T-cell (primary cell): Measurements from ENCODE around the gene ZC3HAV1. TPM values are rescaled to one million over a fixed set of nuclear protein-coding genes. Genes with fewer than 3 reads are reported as not detected.

ENCODE experiments used
- ATAC-seq, 4 experiments: fragments of 200-7000 bp in 3 of 4; fragments of 150-1000 bp in 1 of 4; cut with Tn5 transposase; replicated peaks in 1 of 4; 1 replicate in 3 of 4; 2 replicates in 1 of 4; pipeline ENCODE4 v1.10.0; 2021; ENCODE audit warnings: moderate library complexity in 3 of 4, mild to moderate bottlenecking in 2 of 4, moderate number of reproducible peaks in 1 of 4
- CTCF ChIA-PET, 2 donors: fragments of 300-600 bp; sonication (Branson Sonifier 250); formaldehyde crosslinking; loops; one replicate each; lab custom pipeline; 2022; ENCODE audit warnings: antibody characterized with exemption in 2 of 2; lab: Charles Lee
- POLR2A ChIA-PET, 2 donors: fragments of 300-600 bp; sonication (Branson Sonifier 250); formaldehyde crosslinking; loops; one replicate each; lab custom pipeline; 2022; ENCODE audit warnings: antibody characterized with exemption in 2 of 2; lab: Charles Lee
- DNase-seq, 35 experiments: peaks; one replicate each; pipeline versions ENCODE4 v3.0.0 to v3.0.0-alpha.2; 2013 to 2023
- H3K27ac ChIP-seq: one replicate; pipeline ENCODE4 v1.5.1; 2013; ENCODE audit warnings: low read length
- H3K27me3 ChIP-seq, 2 experiments: replicated peaks in 1 of 2; 1 replicate in 1 of 2; 2 replicates in 1 of 2; pipeline versions ENCODE4 v1.6.1 to v1.7.0; 2013; ENCODE audit warnings: low read length in 1 of 2, mixed read lengths in 1 of 2; ENCODE audit not compliant: control insufficient read depth in 2 of 2, insufficient read depth in 2 of 2; ENCODE audit errors: extremely low read depth in 1 of 2
- H3K36me3 ChIP-seq, 2 donors: 1 replicate in 1 of 2; 2 replicates in 1 of 2; pipeline versions ENCODE4 v1.6.1 to v1.7.0; 2013; ENCODE audit warnings: low read length in 1 of 2; ENCODE audit not compliant: control insufficient read depth in 2 of 2, insufficient read depth in 1 of 2; ENCODE audit errors: extremely low read depth in 1 of 2
- H3K4me1 ChIP-seq, 2 experiments: 1 replicate in 1 of 2; 2 replicates in 1 of 2; pipeline versions ENCODE4 v1.6.1 to v1.7.0; 2013; ENCODE audit warnings: low read length in 2 of 2, mixed read lengths in 1 of 2; ENCODE audit not compliant: insufficient read depth in 2 of 2, control insufficient read depth in 1 of 2; ENCODE audit errors: extremely low read depth in 1 of 2
- H3K4me3 ChIP-seq, 2 donors: 1 replicate in 1 of 2; 2 replicates in 1 of 2; pipeline versions ENCODE4 v1.5.1 to v1.7.0; 2013; ENCODE audit warnings: mild to moderate bottlenecking in 2 of 2, low read length in 1 of 2, moderate library complexity in 1 of 2; ENCODE audit not compliant: control insufficient read depth in 1 of 2; ENCODE audit errors: extremely low read depth in 1 of 2
- H3K9me3 ChIP-seq: 2 replicates; pipeline ENCODE4 v1.7.0; 2013
- H3K27ac Mint-ChIP-seq, 2 donors: one replicate each; pipeline ENCODE4 v1.8.0; 2020 to 2021; ENCODE audit warnings: mild to moderate bottlenecking in 2 of 2, mixed read lengths in 2 of 2
- H3K27me3 Mint-ChIP-seq, 2 donors: one replicate each; pipeline ENCODE4 v1.8.0; 2021 to 2022; ENCODE audit warnings: mixed read lengths in 2 of 2
- H3K36me3 Mint-ChIP-seq: one replicate; pipeline ENCODE4 v1.8.0; 2021; ENCODE audit warnings: mixed read lengths
- H3K4me1 Mint-ChIP-seq, 3 donors: one replicate each; pipeline ENCODE4 v1.8.0; 2020 to 2022; ENCODE audit warnings: mixed read lengths in 3 of 3, mild to moderate bottlenecking in 1 of 3
- H3K4me3 Mint-ChIP-seq, 3 donors: one replicate each; pipeline ENCODE4 v1.8.0; 2020 to 2022; ENCODE audit warnings: mild to moderate bottlenecking in 3 of 3, mixed read lengths in 3 of 3, moderate library complexity in 3 of 3
- H3K9me3 Mint-ChIP-seq, 3 donors: one replicate each; pipeline ENCODE4 v1.8.0; 2020 to 2022; ENCODE audit warnings: mixed read lengths in 3 of 3
- WGBS: methylation state at CpG from one replicate; pipeline ENCODE4 v1.1.5; 2013; ENCODE audit warnings: missing lambda C conversion rate; ENCODE audit not compliant: insufficient coverage; 5-methylcytosine and 5-hydroxymethylcytosine counted together
- total RNA-seq, 35 experiments: library from RNA in 6 of 35; stranded (reverse) in 6 of 35; fragments of 120-200 nt in 1 of 35; gene quantifications; one replicate each; pipeline versions ENCODE4 v1.2.1 to v1.2.4 and lab custom pipeline; 2013 to 2026

ZC3HAV1 gene
- total RNA-seq, 5 donors from 2014 or later (not counting 1 experiment from before 2014, with no cell fraction given): 148 to 201 (median 155) TPM

GRCh38 chr7:139084709-139085108, 24.8 kb downstream of the ZC3HAV1 start:
- Histone ChIP-seq H3K36me3 (peaks cover 4 to 95% of the 10 kb centered on the region in 2 donors), H3K4me3 (no peak overlapping the region), H3K4me1 (peaks cover 60 to 74% of the 10 kb centered on the region in 2 experiments), H3K27ac (peak overlapping the region; percentile 50), H3K9me3 (no peaks in the 10 kb centered on the region), H3K27me3 (no peaks in the 10 kb centered on the region)
- peak overlapping the region; percentile 89 to 90 for H3K27ac Mint-ChIP-seq
- POLR2A ChIA-PET: interaction anchor here in 1 of 2 donors (3.3 kb wide), 1 partner anchor 10 kb away, joined by 14 read pairs; no protein-coding TSS in a partner anchor
- no peaks in the 10 kb centered on the region for H3K27me3 Mint-ChIP-seq
- no peak for DNase-seq
- H3K4me1 Mint-ChIP-seq: peaks cover 91 to 96% (median 95%) of the 10 kb centered on the region in 3 donors
- 65% methylated on average over 2 of the region's 5 CpGs for WGBS
- peaks cover 0 to 9% (median 8%) of the 10 kb centered on the region in 3 donors for H3K9me3 Mint-ChIP-seq
- no peak for ATAC-seq
- CTCF ChIA-PET: interaction anchor here (1.9 to 3.7 kb wide), 2 partner anchors 10 kb away, joined by 5 to 21 read pairs; no protein-coding TSS in a partner anchor
- H3K4me3 Mint-ChIP-seq: peak overlapping the region in 2 of 3 donors; percentile 39 to 64
- peaks cover 84% of the 10 kb centered on the region for H3K36me3 Mint-ChIP-seq

- DNase-seq (no peak), ATAC-seq (no peak)
- Histone ChIP-seq H3K36me3 (peaks cover 15 to 94% of the 10 kb centered on the region in 2 donors), H3K27me3 (no peaks in the 10 kb centered on the region), H3K4me1 (peaks cover 67 to 71% of the 10 kb centered on the region in 2 experiments), H3K27ac (peak overlapping the region; percentile 43), H3K4me3 (no peak overlapping the region), H3K9me3 (no peaks in the 10 kb centered on the region)
- H3K27ac Mint-ChIP-seq: peak overlapping the region; percentile 91 to 92
- H3K4me3 Mint-ChIP-seq: peak overlapping the region; percentile 53 to 64 (median 55)
- ChIA-PET CTCF (interaction anchor here (0.6 to 2.9 kb wide), 5 partner anchors 11 to 55 kb away, joined by 3 to 17 read pairs (median 4); no protein-coding TSS in a partner anchor), POLR2A (interaction anchor here (0.7 to 3.3 kb wide), 3 partner anchors 13 to 22 kb away, joined by 3 to 14 read pairs (median 5); no protein-coding TSS in a partner anchor)
- H3K36me3 Mint-ChIP-seq: peaks cover 81% of the 10 kb centered on the region
- peaks cover 92 to 95% (median 94%) of the 10 kb centered on the region in 3 donors for H3K4me1 Mint-ChIP-seq
- peaks cover 0 to 1% (median under 1%) of the 10 kb centered on the region in 3 donors for H3K9me3 Mint-ChIP-seq
- no peaks in the 10 kb centered on the region for H3K27me3 Mint-ChIP-seq
Measured at GRCh38 chr7:139081584-139081983, 27.9 kb downstream of the ZC3HAV1 start.

- WGBS: 14% methylated on average over 5 of the region's 8 CpGs
- CTCF ChIA-PET: interaction anchor here (0.5 to 2.9 kb wide), 6 partner anchors 10 to 53 kb away, joined by 3 to 17 read pairs (median 4); no protein-coding TSS in a partner anchor
Measured at GRCh38 chr7:139080905-139081304, 28.6 kb downstream of the ZC3HAV1 start.

GRCh38 chr7:139079861-139080260, 29.7 kb downstream of the ZC3HAV1 start:
- H3K27me3 Mint-ChIP-seq: no peaks in the 10 kb centered on the region
- H3K4me1 ChIP-seq: peaks cover 56% of the 10 kb centered on the region in 2 experiments
- H3K36me3 Mint-ChIP-seq: peaks cover 76% of the 10 kb centered on the region

More at GRCh38 chr7:139080905-139081304, 28.6 kb downstream of the ZC3HAV1 start:
- peaks cover 64 to 65% of the 10 kb centered on the region in 2 experiments for H3K4me1 ChIP-seq
- H3K4me3 Mint-ChIP-seq: peak overlapping the region; percentile 53 to 64 (median 55)
- peak overlapping the region; percentile 91 to 92 for H3K27ac Mint-ChIP-seq
- ATAC-seq (peak in 2 of 4 experiments; percentile 13 to 31), DNase-seq (no peak)
- H3K27me3 ChIP-seq: no peaks in the 10 kb centered on the region
- no peaks in the 10 kb centered on the region for H3K27me3 Mint-ChIP-seq
- no peaks in the 10 kb centered on the region for H3K9me3 ChIP-seq
- H3K4me1 Mint-ChIP-seq: peaks cover 90 to 96% (median 93%) of the 10 kb centered on the region in 3 donors
- H3K4me3 ChIP-seq: no peak overlapping the region
- peak overlapping the region; percentile 43 for H3K27ac ChIP-seq
- POLR2A ChIA-PET: interaction anchor here in 1 of 2 donors (0.8 to 1.0 kb wide), 2 partner anchors 14 to 32 kb away, joined by 3 read pairs; no protein-coding TSS in a partner anchor
- H3K36me3 ChIP-seq: peaks cover 15 to 95% of the 10 kb centered on the region in 2 donors
- H3K36me3 Mint-ChIP-seq: peaks cover 79% of the 10 kb centered on the region
- no peaks in the 10 kb centered on the region for H3K9me3 Mint-ChIP-seq

GRCh38 chr7:139078911-139079310, 30.6 kb downstream of the ZC3HAV1 start:
- POLR2A ChIA-PET: interaction anchor here (0.7 to 1.0 kb wide), 2 partner anchors 16 to 281 kb away, joined by 3 to 6 read pairs; partner anchors contain the start of gene LUC7L2 (in 1 of the 2)

More at GRCh38 chr7:139079861-139080260, 29.7 kb downstream of the ZC3HAV1 start:
- Mint-ChIP-seq H3K4me3 (peak overlapping the region in 1 of 3 donors; percentile 64), H3K9me3 (no peaks in the 10 kb centered on the region), H3K4me1 (peaks cover 86 to 92% (median 90%) of the 10 kb centered on the region in 3 donors), H3K27ac (peak overlapping the region; percentile 91 to 92)
- WGBS: 97% methylated on average over 11 of the region's 15 CpGs
- ChIA-PET CTCF (interaction anchor here (0.6 to 2.9 kb wide), 4 partner anchors 15 to 853 kb away, joined by 3 to 17 read pairs (median 6); no protein-coding TSS in a partner anchor), POLR2A (interaction anchor here (0.6 to 1.0 kb wide), 4 partner anchors 13 to 1390 kb away, joined by 3 to 5 read pairs (median 3); no protein-coding TSS in a partner anchor)
- DNase-seq (no peak), ATAC-seq (no peak)
- H3K27ac ChIP-seq: peak overlapping the region; percentile 43
- no peaks in the 10 kb centered on the region for H3K9me3 ChIP-seq
- H3K4me3 ChIP-seq: no peak overlapping the region
- peaks cover 15 to 94% of the 10 kb centered on the region in 2 donors for H3K36me3 ChIP-seq
- H3K27me3 ChIP-seq: no peaks in the 10 kb centered on the region

GRCh38 chr7:139078399-139078798, 31.1 kb downstream of the ZC3HAV1 start:
- Histone ChIP-seq H3K27ac (peak overlapping the region; percentile 35), H3K36me3 (peaks cover 15 to 92% of the 10 kb centered on the region in 2 donors), H3K4me1 (peaks cover 48 to 49% of the 10 kb centered on the region in 2 experiments), H3K9me3 (no peaks in the 10 kb centered on the region), H3K27me3 (no peaks in the 10 kb centered on the region), H3K4me3 (no peak overlapping the region)
- ChIA-PET POLR2A (interaction anchor here (0.5 to 1.0 kb wide), 3 partner anchors 17 to 616 kb away, joined by 3 to 6 read pairs (median 4); partner anchors contain the start of gene LUC7L2 (in 1 of the 2)), CTCF (interaction anchor here in 1 of 2 donors (1.2 kb wide), 1 partner anchor 15 kb away, joined by 3 read pairs; no protein-coding TSS in a partner anchor)
- peaks cover 70% of the 10 kb centered on the region for H3K36me3 Mint-ChIP-seq
- peak overlapping the region; percentile 91 to 92 for H3K27ac Mint-ChIP-seq
- H3K4me3 Mint-ChIP-seq: peak overlapping the region in 1 of 3 donors; percentile 64
- ATAC-seq (no peak), DNase-seq (no peak)
- no peaks in the 10 kb centered on the region for H3K9me3 Mint-ChIP-seq
- H3K27me3 Mint-ChIP-seq: no peaks in the 10 kb centered on the region
- peaks cover 81 to 86% (median 83%) of the 10 kb centered on the region in 3 donors for H3K4me1 Mint-ChIP-seq
- WGBS: no CpG with 5 or more reads among the region's 1 CpG

More at GRCh38 chr7:139078911-139079310, 30.6 kb downstream of the ZC3HAV1 start:
- H3K27ac ChIP-seq: peak overlapping the region; percentile 35
- peak overlapping the region in 2 of 3 donors; percentile 9 to 64 for H3K4me3 Mint-ChIP-seq
- peak overlapping the region; percentile 91 to 92 for H3K27ac Mint-ChIP-seq
- DNase-seq (no peak), ATAC-seq (peak in 1 of 4 experiments; percentile 12)
- peaks cover 70% of the 10 kb centered on the region for H3K36me3 Mint-ChIP-seq
- no peaks in the 10 kb centered on the region for H3K9me3 ChIP-seq
- peaks cover 15 to 91% of the 10 kb centered on the region in 2 donors for H3K36me3 ChIP-seq
- WGBS: 0% methylated on average over 1 of the region's 1 CpG
- peaks cover 49% of the 10 kb centered on the region in 2 experiments for H3K4me1 ChIP-seq
- H3K27me3 Mint-ChIP-seq: no peaks in the 10 kb centered on the region
- H3K9me3 Mint-ChIP-seq: no peaks in the 10 kb centered on the region
- no peaks in the 10 kb centered on the region for H3K27me3 ChIP-seq
- CTCF ChIA-PET: interaction anchor here in 1 of 2 donors (0.6 to 1.2 kb wide), 3 partner anchors 15 to 28 kb away, joined by 3 read pairs; no protein-coding TSS in a partner anchor
- H3K4me1 Mint-ChIP-seq: peaks cover 83 to 86% (median 86%) of the 10 kb centered on the region in 3 donors
- peak overlapping the region in 1 of 2 donors; percentile 15 for H3K4me3 ChIP-seq
